ENCODE results near the gene ZNF148.
"Not testable (repeated sequence)": the region's sequence is repeated elsewhere in the genome, so short reads cannot be mapped to it uniquely, and the experiment has no call there.

ZNF148 gene

GRCh38 chr3:125378762-125379161 is 3.6 kb upstream of the ZNF148 start:
- no peak for DNase-seq (ENCODE audit: extremely low read depth in 1 of 2, low read depth in 1 of 2)

- no peak for DNase-seq (ENCODE audit: extremely low read depth in 1 of 2, low read depth in 1 of 2)
Observed at GRCh38 chr3:125375950-125376679, 990 bp upstream of the ZNF148 start.

- DNase-seq (ENCODE audit: extremely low read depth in 1 of 2, low read depth in 1 of 2): peak in 1 of 2 donors; percentile 2
Observed at GRCh38 chr3:125374501-125374995, 577 bp downstream of the ZNF148 start.

- DNase-seq (ENCODE audit: extremely low read depth in 1 of 2, low read depth in 1 of 2): no peak
Observed at GRCh38 chr3:125367403-125368230, 7.5 kb downstream of the ZNF148 start.

GRCh38 chr3:125366132-125366531 is 9.0 kb downstream of the ZNF148 start:
- no peak for DNase-seq (ENCODE audit: extremely low read depth in 1 of 2, low read depth in 1 of 2)

- DNase-seq (ENCODE audit: extremely low read depth in 1 of 2, low read depth in 1 of 2): no peak
Observed at GRCh38 chr3:125359700-125360099, 15.4 kb downstream of the ZNF148 start.

- DNase-seq (ENCODE audit: extremely low read depth in 1 of 2, low read depth in 1 of 2): no peak
Observed at GRCh38 chr3:125358923-125359322, 16.2 kb downstream of the ZNF148 start.

- DNase-seq (ENCODE audit: extremely low read depth in 1 of 2, low read depth in 1 of 2): no peak
Observed at GRCh38 chr3:125357837-125358236, 17.3 kb downstream of the ZNF148 start.

- DNase-seq (ENCODE audit: extremely low read depth in 1 of 2, low read depth in 1 of 2): no peak
Observed at GRCh38 chr3:125357032-125357658, 18.0 kb downstream of the ZNF148 start.

GRCh38 chr3:125356140-125357026 is 18.7 kb downstream of the ZNF148 start:
- DNase-seq (ENCODE audit: extremely low read depth in 1 of 2, low read depth in 1 of 2): no peak

GRCh38 chr3:125353659-125354058 is 21.5 kb downstream of the ZNF148 start:
- DNase-seq (ENCODE audit: extremely low read depth in 1 of 2, low read depth in 1 of 2): no peak

- DNase-seq (ENCODE audit: extremely low read depth in 1 of 2, low read depth in 1 of 2): no peak
Observed at GRCh38 chr3:125353128-125353527, 22.0 kb downstream of the ZNF148 start.

GRCh38 chr3:125351814-125352456 is 23.2 kb downstream of the ZNF148 start:
- DNase-seq (ENCODE audit: extremely low read depth in 1 of 2, low read depth in 1 of 2): no peak

- DNase-seq (ENCODE audit: extremely low read depth in 1 of 2, low read depth in 1 of 2): no peak
Observed at GRCh38 chr3:125351152-125351551, 24.0 kb downstream of the ZNF148 start.

GRCh38 chr3:125350597-125350996 is 24.5 kb downstream of the ZNF148 start:
- no peak for DNase-seq (ENCODE audit: extremely low read depth in 1 of 2, low read depth in 1 of 2)

- DNase-seq (ENCODE audit: extremely low read depth in 1 of 2, low read depth in 1 of 2): no peak
Observed at GRCh38 chr3:125349556-125350165, 25.5 kb downstream of the ZNF148 start.

GRCh38 chr3:125349055-125349454 is 26.1 kb downstream of the ZNF148 start:
- DNase-seq (ENCODE audit: extremely low read depth in 1 of 2, low read depth in 1 of 2): no peak

GRCh38 chr3:125343367-125343766 is 31.8 kb downstream of the ZNF148 start:
- not testable (repeated sequence) for DNase-seq (ENCODE audit: extremely low read depth in 1 of 2, low read depth in 1 of 2)

GRCh38 chr3:125340121-125340520 is 35.0 kb downstream of the ZNF148 start:
- DNase-seq (ENCODE audit: extremely low read depth in 1 of 2, low read depth in 1 of 2): no peak

GRCh38 chr3:125337506-125337905 is 37.6 kb downstream of the ZNF148 start:
- DNase-seq (ENCODE audit: extremely low read depth in 1 of 2, low read depth in 1 of 2): no peak

Data from stimulated activated CD8-positive, alpha-beta memory T cell treated with anti-CD3 and anti-CD28 coated beads, Interleukin-7, amount 100 ng/mL, for 48 hours (primary cell).